Measurements from ENCODE around the gene MAD1L1. TPM values are rescaled to one million over a fixed set of nuclear protein-coding genes. Genes with fewer than 3 reads are reported as not detected.
A peak's percentile ranks its signal among the peaks of the same experiment; 100 is the strongest.

Gene MAD1L1
- total and polyA plus RNA-seq, 2 of the 13 experiments (the other 11 are each of a cell fraction or from before 2014, with no cell fraction given), result 17.4 to 64.7 TPM

GRCh38 chr7:2241580-2242540, 9.1 kb upstream of the MAD1L1 start, which contains the start of the genes MRM2 and NUDT1 (continued):
- TF ChIP-seq ZXDC (CRISPR knock-in tag; IDR thresholded peaks at IDR 0.05) (0 out of 2 replicates have a peak, but pooled peaks have one; percentile 44), CREBL2 (CRISPR knock-in tag; IDR thresholded peaks at IDR 0.05; ENCODE audit: borderline replicate concordance) (peak; percentile 94), HDAC1 (CRISPR knock-in tag; IDR thresholded peaks at IDR 0.05) (peak; percentile 99), SALL1 (CRISPR knock-in tag; IDR thresholded peaks at IDR 0.05) (peak; percentile 65), ZFX (CRISPR knock-in tag; IDR thresholded peaks at IDR 0.05; ENCODE audit: low read depth) (peak; percentile 91), TGIF2 (CRISPR knock-in tag; IDR thresholded peaks at IDR 0.05) (peak; percentile 82), ZFP91 (CRISPR knock-in tag; IDR thresholded peaks at IDR 0.05; ENCODE audit: borderline replicate concordance) (peak; percentile 79), MEIS1 (CRISPR knock-in tag; IDR thresholded peaks at IDR 0.05; ENCODE audit: borderline replicate concordance) (no peak), ZNF615 (CRISPR knock-in tag; IDR thresholded peaks at IDR 0.05; ENCODE audit: borderline replicate concordance) (no peak), PBX3 (CRISPR knock-in tag; IDR thresholded peaks at IDR 0.05; ENCODE audit: borderline replicate concordance) (no peak), FOXA1 (IDR thresholded peaks at IDR 0.05) (no peak), FOXA1 (CRISPR knock-in tag; IDR thresholded peaks at IDR 0.05) (0 out of 2 replicates have a peak, but pooled peaks have one; percentile 20), ZNF574 (CRISPR knock-in tag; IDR thresholded peaks at IDR 0.05) (peak; percentile 92), TBP (CRISPR knock-in tag; IDR thresholded peaks at IDR 0.05) (no peak), ZBTB39 (CRISPR knock-in tag; IDR thresholded peaks at IDR 0.05) (no peak)

Measured in HepG2 (cell line).